ENCODE data around the gene CACHD1. TPM values are rescaled to one million over a fixed set of nuclear protein-coding genes. Genes with fewer than 3 reads are reported as not detected.

The CACHD1 gene
- total RNA-seq, 4 donors from 2014 or later: 23.6 to 36.1 (median 24.8) TPM

DNA sequence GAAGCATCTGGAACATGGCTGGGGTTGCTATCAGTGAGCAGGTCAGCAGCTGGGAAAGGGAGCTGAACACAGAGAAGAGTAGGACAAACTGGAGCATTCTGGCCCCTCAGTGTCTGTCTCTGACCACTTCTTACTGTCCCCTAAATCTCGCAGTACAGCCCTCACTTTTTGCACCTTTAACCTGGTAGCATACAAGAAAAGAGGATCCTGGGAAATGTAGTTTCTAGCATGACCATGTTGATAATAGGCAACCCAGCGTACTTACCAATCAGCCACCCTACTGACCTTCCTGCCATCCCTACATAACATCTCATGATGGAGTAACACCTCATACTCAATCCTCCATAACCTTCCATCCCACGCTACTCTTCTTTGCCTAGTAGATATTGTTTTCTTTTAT is 175.8 kb downstream of the CACHD1 start:
- TF ChIP-seq, protein P1, sequence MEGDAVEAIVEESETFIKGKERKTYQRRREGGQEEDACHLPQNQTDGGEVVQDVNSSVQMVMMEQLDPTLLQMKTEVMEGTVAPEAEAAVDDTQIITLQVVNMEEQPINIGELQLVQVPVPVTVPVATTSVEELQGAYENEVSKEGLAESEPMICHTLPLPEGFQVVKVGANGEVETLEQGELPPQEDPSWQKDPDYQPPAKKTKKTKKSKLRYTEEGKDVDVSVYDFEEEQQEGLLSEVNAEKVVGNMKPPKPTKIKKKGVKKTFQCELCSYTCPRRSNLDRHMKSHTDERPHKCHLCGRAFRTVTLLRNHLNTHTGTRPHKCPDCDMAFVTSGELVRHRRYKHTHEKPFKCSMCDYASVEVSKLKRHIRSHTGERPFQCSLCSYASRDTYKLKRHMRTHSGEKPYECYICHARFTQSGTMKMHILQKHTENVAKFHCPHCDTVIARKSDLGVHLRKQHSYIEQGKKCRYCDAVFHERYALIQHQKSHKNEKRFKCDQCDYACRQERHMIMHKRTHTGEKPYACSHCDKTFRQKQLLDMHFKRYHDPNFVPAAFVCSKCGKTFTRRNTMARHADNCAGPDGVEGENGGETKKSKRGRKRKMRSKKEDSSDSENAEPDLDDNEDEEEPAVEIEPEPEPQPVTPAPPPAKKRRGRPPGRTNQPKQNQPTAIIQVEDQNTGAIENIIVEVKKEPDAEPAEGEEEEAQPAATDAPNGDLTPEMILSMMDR (IDR thresholded peaks at IDR 0.05; ENCODE audit: low read depth): no peak

DNA sequence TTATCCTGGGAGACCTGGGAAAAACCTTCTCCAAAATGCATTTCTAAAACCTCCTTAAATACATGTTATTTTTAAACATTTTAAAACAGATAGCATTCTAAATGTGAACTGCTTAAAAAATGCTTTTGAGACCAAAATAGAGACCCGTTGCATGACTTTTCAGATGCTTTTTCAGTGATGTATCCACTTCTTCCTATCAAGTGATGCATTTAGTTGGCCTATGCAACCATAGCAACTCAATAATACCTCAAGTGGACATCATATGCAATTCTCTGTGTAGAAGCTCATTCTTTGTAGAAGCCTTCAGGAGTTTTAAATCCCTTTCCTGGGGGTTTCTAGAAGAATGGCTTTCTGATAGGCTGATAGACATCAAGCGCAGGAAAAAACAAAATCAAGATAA is 180.5 kb downstream of the CACHD1 start:
- TF ChIP-seq, protein P1 (IDR thresholded peaks at IDR 0.05; ENCODE audit: low read depth): no peak

DNA sequence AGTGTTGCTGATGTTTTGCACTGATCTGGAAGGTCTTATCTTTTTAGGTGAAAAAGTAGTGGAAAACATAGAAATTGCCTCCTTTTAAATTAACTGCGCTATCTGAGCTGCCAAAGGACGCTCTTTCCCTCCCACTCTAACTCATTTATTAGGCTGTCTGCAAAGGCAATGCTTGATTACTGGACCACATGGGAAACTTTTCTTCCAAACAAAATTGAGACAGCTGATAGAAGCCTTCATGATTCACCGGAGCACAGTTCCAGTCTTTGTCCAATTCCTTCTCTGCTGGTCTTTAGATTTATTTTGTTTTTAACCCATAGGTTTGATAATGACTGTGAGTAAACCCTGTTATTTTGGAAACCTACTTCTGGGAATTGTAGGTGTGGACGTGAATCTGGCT is 181.9 kb downstream of the CACHD1 start:
- TF ChIP-seq, protein P1 (IDR thresholded peaks at IDR 0.05; ENCODE audit: low read depth): no peak

- TF ChIP-seq, protein P1 (IDR thresholded peaks at IDR 0.05; ENCODE audit: low read depth): no peak
Measured at GRCh38 chr1:64653466-64653865, 183.5 kb downstream of the CACHD1 start.

- TF ChIP-seq, protein P1 (IDR thresholded peaks at IDR 0.05; ENCODE audit: low read depth): no peak
Measured at GRCh38 chr1:64654519-64655341, 184.8 kb downstream of the CACHD1 start.

GRCh38 chr1:64655861-64656260 is 185.9 kb downstream of the CACHD1 start:
- TF ChIP-seq, protein P1 (IDR thresholded peaks at IDR 0.05; ENCODE audit: low read depth): no peak

DNA sequence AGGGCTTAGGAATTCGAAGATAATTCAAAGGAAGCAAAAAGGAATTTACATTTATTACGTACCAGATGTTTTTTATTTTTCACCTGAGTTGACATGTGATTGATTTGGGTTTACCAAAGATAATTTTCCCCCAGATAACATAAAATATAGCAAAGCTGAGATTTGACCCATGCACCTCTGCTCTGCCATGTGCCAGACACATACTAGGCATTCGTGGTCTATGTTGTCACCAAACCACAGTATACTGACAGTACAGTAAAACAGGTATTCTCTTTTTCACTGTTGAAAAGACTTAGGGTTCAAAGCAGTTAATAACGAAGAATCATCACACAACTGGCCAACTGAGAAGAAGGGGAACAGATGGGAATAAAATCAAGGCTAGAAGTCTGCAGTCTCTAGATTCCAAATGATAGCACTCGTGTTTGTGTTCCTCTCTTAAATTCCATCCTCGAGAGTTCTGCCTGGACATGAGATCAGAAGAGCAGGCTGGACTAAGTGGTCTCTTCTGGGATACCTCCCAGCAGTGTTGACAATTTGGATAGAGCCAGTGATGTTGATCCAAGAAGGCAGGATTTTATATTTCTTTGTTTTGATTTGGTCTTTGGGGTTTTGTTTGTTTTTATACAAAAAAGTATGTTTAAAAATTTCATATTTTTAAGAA is 189.7 kb downstream of the CACHD1 start:
- TF ChIP-seq, protein P1 (IDR thresholded peaks at IDR 0.05; ENCODE audit: low read depth): no peak

Data from subcutaneous adipose tissue (tissue), 4 donors.